ENCODE measurements around the gene AUH.

DNA sequence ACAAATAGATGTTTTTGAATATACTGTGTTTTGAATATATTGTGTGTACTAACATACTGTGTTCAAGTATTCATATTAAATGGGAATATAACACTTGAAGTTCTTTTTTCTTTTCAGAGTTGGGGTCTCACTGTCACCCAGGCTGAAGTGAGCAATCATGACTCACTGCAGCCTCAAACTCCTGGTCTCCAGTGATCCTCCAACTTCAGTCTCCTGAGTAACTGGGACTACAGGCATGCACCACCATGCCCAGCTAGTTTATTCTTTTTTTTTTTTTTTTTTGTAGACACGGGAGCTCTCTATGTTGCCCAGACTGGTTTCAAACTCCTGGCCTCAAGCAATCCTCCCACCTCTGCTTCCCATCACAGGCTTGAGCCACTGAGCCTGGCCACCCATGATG lies 23.2 kb upstream of the AUH start:
- TF ChIP-seq, protein P1, sequence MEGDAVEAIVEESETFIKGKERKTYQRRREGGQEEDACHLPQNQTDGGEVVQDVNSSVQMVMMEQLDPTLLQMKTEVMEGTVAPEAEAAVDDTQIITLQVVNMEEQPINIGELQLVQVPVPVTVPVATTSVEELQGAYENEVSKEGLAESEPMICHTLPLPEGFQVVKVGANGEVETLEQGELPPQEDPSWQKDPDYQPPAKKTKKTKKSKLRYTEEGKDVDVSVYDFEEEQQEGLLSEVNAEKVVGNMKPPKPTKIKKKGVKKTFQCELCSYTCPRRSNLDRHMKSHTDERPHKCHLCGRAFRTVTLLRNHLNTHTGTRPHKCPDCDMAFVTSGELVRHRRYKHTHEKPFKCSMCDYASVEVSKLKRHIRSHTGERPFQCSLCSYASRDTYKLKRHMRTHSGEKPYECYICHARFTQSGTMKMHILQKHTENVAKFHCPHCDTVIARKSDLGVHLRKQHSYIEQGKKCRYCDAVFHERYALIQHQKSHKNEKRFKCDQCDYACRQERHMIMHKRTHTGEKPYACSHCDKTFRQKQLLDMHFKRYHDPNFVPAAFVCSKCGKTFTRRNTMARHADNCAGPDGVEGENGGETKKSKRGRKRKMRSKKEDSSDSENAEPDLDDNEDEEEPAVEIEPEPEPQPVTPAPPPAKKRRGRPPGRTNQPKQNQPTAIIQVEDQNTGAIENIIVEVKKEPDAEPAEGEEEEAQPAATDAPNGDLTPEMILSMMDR (IDR thresholded peaks at IDR 0.05) = no peak
- no peak for TF ChIP-seq EZH2 (IDR thresholded peaks at IDR 0.05; ENCODE audit: borderline replicate concordance, insufficient read depth, low read depth, low read length, poor library complexity, severe bottlenecking)

All from B cell (primary cell).